COR-L47 (cell line): ENCODE results near the gene KIZ.
"Not testable (repeated sequence)": the region's sequence is repeated elsewhere in the genome, so short reads cannot be mapped to it uniquely, and the experiment has no call there.

Experiments used
- DNase-seq: peaks from one replicate; lab custom pipeline; 2025; lab: John Stamatoyannopoulos, UW

The KIZ gene

GRCh38 chr20:21230220-21230619 lies 104.3 kb downstream of the KIZ start:
- no peak for DNase-seq

DNA sequence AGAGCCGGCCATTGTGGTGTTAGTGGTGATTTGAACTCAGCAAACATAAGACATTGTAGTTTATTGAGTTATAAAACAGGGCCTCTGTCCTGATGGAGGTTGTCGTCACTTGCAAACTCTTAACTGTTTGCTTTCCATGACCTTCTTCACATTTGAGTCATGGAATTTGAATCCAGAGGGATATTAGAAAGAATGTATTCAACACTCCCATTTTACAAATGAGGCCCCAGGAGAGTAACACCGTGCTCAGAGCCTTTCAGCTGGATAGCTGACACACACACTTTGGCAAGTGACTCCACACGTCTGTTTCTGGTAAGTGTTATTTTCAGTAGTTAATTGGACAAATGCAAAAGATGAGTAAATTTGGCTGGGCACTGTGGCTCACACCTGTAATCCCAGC lies 104.8 kb downstream of the KIZ start:
- DNase-seq: no peak

GRCh38 chr20:21232546-21233280 lies 106.8 kb downstream of the KIZ start:
- peak; percentile 39 for DNase-seq

GRCh38 chr20:21234324-21234723 lies 108.4 kb downstream of the KIZ start:
- DNase-seq: no peak

- DNase-seq: peak; percentile 49
Observed at GRCh38 chr20:21234806-21235483, 109.1 kb downstream of the KIZ start.

DNA sequence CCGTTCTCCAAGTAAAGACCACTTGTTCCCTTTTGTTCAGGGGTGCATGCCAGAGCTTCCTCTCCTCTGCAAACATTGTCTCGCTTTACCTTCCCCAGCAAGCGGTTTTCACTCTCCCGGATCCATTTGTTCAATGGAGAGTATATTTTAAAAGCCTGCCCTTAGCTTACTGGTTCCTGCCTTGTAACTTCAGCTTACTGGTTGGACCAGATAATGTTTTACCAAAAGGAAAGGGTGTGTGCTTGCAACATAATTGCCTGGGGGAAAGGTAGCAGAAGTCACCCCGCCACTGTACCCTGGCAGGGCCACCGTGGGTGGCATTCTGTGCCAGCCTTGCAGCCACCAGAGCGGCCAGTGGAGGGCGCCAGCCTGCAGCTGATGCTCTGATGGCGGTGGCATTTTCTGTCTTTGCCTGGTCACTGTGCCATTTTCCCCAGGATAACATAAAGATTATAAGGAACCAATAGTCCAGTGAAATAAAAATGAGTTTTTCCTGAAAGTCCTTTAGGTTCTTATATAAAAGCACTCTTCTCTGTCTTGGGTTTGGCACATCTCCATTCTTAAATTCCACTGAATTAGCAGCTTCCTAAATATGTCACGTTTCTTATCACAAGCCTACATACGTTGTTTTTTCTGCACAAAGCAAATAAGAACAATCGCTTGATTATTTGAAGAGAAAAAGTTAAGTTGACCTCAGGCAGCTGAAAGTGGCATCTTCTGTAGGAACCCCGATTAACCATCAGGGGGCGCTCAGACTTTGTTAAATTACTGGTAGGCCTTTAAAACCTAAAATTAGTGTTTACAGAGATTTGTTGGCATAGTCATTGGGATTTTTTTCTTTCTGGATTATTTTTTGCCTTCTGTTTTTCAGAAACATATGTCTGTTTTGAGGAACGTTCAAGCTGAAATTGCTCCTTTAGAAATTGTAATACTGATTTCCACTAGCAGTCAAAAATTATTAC lies 109.9 kb downstream of the KIZ start:
- DNase-seq: peak; percentile 70

GRCh38 chr20:21237956-21238799 lies 112.3 kb downstream of the KIZ start:
- no peak for DNase-seq

GRCh38 chr20:21238818-21239536 lies 113.1 kb downstream of the KIZ start:
- DNase-seq: no peak

DNA sequence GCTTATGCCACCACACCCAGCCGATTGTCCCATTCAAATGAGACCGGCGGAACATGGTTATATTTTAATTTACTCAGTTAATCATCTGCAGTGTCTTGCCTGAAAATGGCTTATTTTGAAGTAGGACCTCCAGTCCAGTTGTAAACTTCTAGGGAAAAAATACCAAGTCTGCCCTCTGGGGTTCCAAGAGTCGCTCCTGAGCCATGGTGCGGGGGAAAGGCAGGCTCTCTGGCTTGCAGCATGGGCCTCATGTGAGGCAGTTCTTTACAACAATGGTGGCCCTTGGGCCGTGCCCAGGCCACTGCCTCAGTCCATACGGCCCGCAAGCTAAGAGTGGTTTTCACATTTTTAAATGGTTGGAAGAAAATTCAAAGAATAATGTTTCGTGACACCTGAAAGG lies 114.5 kb downstream of the KIZ start:
- peak; percentile 1 for DNase-seq

GRCh38 chr20:21241406-21241805 lies 115.5 kb downstream of the KIZ start:
- peak; percentile 69 for DNase-seq

DNA sequence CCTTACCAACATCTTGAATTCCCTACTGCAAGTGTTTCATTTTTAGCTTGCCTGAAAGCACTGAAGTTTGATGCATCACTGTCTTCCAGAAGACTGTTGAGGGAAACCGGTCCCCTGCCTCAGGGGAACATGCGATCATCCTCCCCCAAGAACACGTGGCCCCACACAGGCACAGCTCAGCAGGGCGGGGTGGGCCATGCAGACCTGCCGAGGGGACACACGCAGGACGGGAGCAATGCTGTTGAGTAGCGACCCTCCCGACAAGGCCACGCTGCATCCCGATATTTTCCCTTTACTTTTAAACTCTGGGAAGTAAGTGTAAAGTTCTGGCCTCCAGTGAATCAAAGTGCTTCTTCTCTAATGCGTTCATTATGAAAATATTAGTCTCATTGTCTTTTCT lies 117.9 kb downstream of the KIZ start:
- DNase-seq: no peak

GRCh38 chr20:21244808-21245207 lies 118.9 kb downstream of the KIZ start:
- DNase-seq: no peak

DNA sequence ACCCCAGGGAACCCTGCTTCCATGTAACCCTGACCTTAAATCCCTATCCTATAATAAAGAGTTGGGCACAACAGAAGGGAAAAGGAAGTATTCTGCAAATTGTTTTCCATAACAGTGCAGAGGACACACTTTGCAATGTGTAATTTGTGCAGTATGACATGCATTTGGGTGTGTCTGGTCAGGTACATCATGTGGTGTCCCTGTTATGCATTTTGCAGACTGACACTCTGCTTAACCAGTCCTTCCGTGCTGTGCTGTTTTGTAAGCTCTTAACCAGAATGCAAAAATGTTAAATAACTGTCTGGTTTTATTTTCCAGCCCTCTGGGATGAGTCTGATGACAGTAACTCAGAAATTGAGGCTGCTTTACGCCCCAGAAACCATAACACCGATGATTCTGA lies 120.3 kb downstream of the KIZ start:
- DNase-seq: peak; percentile 4

DNA sequence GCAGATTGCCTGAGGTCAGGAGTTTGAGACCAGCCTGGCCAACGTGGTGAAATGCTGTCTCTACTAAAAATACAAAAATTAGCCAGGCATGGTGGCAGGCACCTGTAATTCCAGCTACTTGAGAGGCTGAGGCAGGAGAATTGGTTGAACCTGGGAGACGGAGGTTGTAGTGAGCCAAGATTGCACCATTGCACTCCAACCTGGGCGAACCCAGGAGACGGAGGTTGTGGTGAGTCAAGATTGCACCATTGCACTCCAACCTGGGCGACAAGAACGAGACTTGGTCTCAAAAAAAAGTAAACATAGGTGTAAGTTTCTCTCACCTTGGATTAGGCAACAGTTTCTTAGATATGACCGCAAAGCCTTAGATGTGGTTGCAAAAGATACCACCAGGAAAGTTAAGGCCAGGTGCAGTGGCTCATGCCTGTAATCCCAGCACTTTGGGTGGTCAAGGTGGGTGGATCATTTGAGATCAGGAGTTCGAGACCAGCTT lies 121.8 kb downstream of the KIZ start:
- DNase-seq: not testable (repeated sequence)

GRCh38 chr20:21251278-21251677 lies 125.4 kb downstream of the KIZ start:
- no peak for DNase-seq

DNA sequence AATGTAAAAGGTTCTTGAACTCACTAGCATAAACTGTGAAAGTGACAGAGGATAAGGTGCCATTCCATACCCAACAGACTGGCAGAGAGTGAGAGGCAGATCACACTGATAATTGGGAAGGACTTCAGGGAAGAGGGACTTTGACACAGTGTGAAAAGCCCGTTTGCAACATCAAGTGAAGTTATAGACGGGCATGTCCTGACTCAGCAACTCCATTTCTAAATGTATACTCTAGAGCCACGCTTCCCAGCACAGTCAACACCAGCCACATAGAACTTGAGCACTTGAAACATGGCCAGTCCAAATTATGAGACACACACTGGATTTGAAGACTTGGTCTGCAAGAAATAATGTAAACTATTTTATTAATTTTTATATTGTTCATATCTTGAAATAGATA lies 131.3 kb downstream of the KIZ start:
- DNase-seq: no peak

DNA sequence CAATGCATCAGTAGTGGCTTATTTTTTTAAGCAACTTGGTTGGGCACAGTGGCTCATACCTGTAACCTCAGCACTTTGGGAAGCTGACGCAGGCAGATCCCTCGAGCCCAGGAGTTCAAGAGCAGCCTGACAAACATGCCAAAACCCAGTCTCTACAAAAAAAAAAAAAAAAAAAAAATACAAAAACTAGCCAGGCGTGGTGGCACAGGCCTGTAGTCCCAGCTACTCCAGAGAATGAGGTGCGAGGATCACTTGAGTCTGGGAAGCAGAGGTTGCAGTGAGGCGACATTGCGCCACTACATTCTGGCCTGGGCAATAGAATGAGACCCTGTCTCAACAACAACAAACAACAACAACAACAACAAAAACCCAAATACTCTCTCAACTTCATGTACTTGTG lies 132.5 kb downstream of the KIZ start:
- DNase-seq: no peak

DNA sequence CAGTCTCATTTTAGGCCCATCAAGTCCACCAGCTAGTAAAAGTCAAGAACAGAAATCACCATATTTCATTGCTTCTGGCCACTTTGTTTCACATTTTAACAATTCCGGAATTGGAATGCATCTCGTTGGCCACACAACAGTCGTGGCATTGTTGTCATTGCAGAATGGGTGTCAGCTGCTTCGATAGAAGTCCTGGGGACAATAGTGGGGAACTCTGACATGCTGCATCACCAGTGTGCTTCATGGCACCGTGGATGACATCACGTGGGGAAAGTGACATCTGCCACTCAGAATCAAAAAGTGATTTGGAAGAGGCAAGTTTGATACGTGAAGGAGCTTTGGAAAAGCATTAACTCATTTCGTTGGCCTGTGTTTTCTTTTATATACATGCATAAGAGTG lies 133.5 kb downstream of the KIZ start:
- no peak for DNase-seq

DNA sequence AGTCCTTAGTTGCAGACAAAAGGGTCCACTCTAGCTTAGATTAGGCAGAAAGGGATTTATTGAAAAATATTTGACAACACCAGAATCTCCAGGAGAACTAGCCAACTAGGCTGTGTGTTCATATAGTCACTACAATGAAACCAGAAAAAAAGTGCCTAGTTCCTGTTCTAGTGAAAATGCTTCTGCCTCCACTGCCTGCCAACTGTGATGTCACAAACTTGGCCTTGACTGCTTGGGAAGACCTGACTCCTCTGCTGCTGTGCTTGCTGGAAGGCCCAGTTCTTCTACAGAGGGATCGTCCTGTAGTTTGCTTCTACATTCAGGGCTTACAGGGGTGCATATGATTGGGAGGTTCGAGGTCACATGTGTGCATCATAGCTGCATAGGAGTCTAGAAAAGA lies 136.9 kb downstream of the KIZ start:
- DNase-seq: no peak

DNA sequence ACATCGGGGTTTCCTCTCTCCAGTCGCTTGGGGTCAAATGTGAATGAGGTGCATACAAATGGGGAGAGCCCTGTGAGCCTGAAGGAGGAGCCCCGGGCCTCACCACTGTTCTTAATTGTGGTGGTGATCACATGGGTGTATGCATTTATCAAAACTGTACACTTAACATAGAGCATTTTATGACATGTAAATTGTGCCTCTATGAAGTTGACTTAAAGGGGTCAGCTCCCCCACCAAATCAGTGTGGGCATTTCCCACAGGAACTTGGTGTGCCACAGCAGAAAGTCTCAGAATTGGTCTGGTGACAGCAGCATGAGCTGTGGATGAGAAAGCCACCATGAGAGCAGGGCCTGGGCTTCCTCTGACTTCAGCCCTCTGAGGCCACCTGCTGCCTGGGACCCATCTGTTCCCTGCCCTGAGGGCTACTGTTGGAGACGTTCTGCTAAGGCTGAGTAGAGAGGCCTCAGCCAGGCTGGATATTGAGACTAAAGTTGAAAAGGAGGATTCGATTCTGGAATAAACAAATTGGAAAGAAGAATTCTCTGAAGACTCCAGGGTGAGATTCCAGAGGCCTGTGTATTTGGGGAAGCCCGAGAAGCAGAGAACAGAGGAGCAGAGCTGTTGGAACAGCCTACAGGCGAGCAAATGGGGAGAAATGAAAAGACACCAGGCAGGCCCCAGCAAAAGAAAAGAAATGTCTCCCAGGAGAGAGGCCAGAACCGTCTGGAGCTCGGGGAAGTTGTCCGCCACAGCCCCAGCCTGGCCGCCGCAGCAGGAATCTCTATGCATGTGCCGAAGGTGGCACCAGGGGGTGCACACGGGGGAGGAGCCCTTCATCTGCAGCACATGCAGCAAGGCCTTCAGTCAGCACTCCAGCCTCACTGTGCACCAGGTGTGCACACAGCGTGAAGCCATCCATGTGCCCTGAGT lies 139.6 kb downstream of the KIZ start:
- peak; percentile 54 for DNase-seq
